ENCODE results near the gene PRXL2A. TPM values are rescaled to one million over a fixed set of nuclear protein-coding genes. Genes with fewer than 3 reads are reported as not detected.

Gene PRXL2A
- total RNA-seq, 1 donor from 2014 or later = 52.0 TPM

GRCh38 chr10:80485946-80486764 lies 77.8 kb downstream of the PRXL2A start:
- DNase-seq (ENCODE audit: low read depth) = no peak
- TF ChIP-seq CTCF (conservative IDR thresholded peaks at IDR 0.05; ENCODE audit: low read depth, low read length) = no peak
- H3K4me3 ChIP-seq (ENCODE audit: low read depth, low read length) = no peak overlapping the region

Other genes starting within 250 kb of the PRXL2A start
- 148 and 153 TPM in 2 replicates for gene ANXA11, start 203.0 kb upstream of the PRXL2A start, total RNA-seq
- not detected in 2 replicates for gene MAT1A, start 118.9 kb upstream of the PRXL2A start, total RNA-seq
- not detected in 2 replicates for gene DYDC1, start 51.8 kb upstream of the PRXL2A start, total RNA-seq
- gene DYDC2, start 51.8 kb upstream of the PRXL2A start, total RNA-seq = 0.22 and 2.1 TPM in 2 replicates
- gene TSPAN14, start 45.8 kb downstream of the PRXL2A start, total RNA-seq = 96.7 and 139 TPM in 2 replicates
- not detected in 2 replicates for gene SH2D4B, start 129.4 kb downstream of the PRXL2A start, total RNA-seq

Measured in epithelial cell of proximal tubule (primary cell).